Right forelimb (tissue), 1 donor: ENCODE data around the gene HEATR5B.
A peak's percentile ranks its signal among the peaks of the same experiment; 100 is the strongest.
"Not testable (repeated sequence)": the region's sequence is repeated elsewhere in the genome, so short reads cannot be mapped to it uniquely, and the experiment has no call there.

ENCODE experiments used
- DNase-seq: peaks from one replicate; pipeline ENCODE4 v3.0.0-alpha.2; 2018

Gene HEATR5B

DNA sequence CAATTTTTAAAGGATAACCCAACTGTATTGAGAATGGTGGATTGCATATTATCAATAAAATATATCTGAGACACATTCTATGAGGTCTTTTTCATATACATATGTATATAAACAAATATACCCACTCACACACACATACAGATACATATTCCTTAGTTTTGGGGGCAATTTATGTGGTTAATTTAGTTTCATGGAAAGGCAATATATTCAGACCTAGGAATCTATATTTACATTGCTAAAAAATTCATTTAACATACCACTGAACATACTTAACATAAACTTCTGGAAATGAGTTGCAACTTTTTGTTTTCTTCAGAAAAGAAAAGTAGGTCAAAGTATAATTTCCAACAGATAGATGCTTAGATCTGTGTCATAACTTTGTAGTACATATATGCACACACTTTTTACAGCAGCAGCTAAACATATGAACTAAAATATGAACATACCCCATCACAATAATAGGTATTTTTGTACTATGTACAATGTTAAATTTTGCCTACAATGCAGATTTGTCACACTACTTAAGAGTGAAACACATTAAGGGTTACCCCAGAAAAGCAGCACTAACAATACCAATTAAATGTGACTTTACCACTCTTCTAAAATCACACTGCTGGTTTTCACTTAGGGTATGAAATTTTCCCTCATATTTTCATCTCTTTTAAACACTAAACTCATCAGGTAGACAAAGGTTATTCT lies 23.0 kb downstream of the HEATR5B start:
- no peak for DNase-seq

- no peak for DNase-seq
Measured at GRCh38 chr2:37060446-37060845, 23.7 kb downstream of the HEATR5B start.

- no peak for DNase-seq
Measured at GRCh38 chr2:37059841-37060240, 24.3 kb downstream of the HEATR5B start.

GRCh38 chr2:37052600-37053332 lies 31.4 kb downstream of the HEATR5B start:
- DNase-seq, result no peak

DNA sequence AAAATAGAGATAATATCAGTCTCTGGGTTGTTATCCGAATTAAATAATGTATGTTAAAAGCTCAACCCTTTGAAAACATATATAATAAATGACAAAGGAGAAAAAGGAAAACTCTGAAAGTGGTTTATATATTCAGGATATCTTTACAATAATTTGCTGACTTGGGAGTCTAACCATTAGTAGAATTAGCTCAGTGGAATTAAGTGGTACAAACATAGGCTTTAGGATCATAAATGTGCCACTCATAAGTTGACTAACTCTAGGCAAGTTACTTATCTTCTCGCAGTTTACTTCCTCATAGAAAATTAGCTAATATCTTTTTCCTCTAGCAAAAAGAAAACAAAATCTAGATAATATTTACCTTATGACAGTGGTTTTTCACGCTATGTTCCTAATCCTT lies 44.6 kb downstream of the HEATR5B start:
- DNase-seq, result no peak

GRCh38 chr2:37037771-37038170 lies 46.4 kb downstream of the HEATR5B start:
- DNase-seq, result no peak

DNA sequence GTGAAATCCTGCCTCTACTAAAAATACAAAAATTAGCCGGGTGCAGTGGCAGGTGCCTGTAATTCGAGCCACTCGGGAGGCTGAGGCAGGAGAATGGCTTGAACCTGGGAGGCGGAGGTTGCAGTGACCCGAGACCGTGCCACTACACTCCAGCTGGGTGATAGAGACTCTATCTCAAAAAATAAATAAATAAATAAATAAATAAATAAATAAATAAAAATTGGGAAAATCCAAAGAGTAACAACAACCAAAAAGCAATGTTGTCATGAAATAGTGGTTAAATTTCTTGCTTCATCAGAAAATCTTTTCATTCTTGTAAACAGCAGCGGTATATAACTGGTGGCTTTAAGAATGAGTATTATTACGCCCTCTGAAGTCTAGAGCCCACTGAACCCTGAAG lies 54.4 kb downstream of the HEATR5B start:
- DNase-seq, result no peak

GRCh38 chr2:37026050-37026449 lies 58.1 kb downstream of the HEATR5B start:
- no peak for DNase-seq

DNA sequence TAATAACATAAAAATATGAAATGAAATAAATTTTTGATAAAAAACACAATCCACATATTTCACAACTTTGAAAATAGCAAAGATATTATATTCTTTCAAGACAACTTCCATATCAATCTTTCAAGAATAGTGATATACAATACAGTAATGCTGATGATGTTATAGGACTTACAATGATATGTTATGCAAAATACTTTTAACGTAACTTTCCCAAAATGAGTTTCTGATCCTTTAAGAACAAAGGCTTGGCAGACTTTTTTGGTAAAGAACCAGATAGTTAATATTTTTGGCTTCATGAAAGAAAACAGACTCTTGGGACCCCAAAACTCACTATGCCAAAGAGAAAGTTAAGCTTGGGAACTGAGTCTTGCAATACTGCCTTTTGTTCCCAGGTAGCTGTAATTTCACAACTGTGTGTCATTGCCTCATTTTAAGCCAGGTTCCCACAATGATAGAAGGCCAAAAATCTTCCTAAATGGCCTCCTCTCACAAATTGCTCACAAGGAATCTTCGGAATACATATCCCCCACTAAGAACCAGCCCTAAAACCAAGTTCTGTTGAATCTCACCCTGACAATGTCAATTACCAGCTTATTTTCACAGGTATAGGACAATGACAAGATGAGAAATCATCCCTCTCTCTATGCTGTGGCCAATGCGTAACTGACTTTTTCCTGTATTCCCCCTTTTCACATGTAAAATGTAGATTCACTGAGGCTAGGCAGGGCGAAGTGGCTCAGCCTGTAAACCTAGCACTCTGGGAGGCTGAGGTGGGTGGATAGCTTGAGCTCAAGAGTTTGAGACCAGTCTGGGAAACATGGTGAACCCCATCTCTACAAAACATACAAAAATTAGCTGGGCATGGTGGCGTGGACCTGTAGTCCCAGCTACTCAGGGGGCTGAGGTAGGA lies 63.0 kb downstream of the HEATR5B start:
- no peak for DNase-seq

GRCh38 chr2:37020212-37020886 lies 63.8 kb downstream of the HEATR5B start:
- DNase-seq, result peak; percentile 63

GRCh38 chr2:37013315-37013641 lies 70.9 kb downstream of the HEATR5B start:
- no peak for DNase-seq

- no peak for DNase-seq
Measured at GRCh38 chr2:37011130-37011529, 73.0 kb downstream of the HEATR5B start.

DNA sequence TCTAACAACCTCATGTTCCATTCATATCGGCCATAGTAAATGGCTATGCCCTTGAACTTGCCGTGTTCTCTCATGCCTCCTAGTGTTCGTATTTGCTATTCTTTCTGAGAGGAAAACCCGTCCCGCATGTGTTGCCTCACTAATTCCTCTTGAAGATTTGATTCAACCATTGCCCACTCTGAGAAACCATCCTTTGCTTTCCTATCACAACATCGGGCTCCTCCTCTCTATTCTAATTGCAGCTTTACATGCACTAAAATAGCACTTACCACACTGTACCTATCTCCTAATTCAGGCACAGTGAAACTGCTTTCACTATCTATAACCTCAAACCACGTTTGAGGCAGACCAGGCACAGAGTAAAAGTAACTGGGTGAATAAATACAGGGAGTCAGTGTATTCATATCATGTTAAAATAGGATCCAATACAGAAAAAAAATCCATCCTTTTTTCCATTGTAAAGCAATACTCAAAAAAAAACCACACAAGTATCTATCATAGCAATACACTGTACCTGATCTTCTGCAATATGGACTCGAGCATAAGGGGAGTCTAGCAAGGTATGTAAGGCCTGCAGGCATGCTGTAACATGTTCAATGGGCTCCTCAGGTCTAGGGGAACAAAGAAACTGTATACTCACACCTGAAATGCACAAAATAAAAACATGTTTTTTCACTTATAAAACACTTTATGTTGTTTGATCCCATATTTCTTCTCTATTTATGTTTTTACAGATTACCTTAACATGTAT lies 78.9 kb downstream of the HEATR5B start:
- DNase-seq, result no peak

GRCh38 chr2:37000988-37001556 lies 83.1 kb downstream of the HEATR5B start:
- no peak for DNase-seq

GRCh38 chr2:37000318-37000717 lies 83.9 kb downstream of the HEATR5B start:
- DNase-seq, result no peak

DNA sequence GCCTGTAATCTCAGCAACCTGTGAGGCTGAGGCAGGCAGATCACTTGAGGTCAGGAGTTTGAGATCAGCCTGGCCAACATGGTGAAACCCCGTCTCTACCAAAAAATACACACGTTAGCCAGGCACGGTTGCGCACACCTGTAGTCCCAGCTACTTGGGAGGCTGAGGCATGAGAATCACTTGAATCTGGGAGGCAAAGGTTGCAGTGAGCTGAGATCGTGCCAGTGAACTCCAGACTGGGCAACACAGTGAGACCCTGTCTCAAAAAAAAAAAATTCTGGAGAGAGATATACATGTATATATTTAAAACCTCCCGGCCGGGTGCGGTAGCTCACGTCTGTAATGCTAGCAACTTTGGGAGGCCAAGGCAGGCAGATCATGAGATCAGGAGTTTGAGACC lies 84.8 kb downstream of the HEATR5B start:
- not testable (repeated sequence) for DNase-seq

- no peak for DNase-seq
Measured at GRCh38 chr2:36993841-36994620, 90.1 kb downstream of the HEATR5B start.

DNA sequence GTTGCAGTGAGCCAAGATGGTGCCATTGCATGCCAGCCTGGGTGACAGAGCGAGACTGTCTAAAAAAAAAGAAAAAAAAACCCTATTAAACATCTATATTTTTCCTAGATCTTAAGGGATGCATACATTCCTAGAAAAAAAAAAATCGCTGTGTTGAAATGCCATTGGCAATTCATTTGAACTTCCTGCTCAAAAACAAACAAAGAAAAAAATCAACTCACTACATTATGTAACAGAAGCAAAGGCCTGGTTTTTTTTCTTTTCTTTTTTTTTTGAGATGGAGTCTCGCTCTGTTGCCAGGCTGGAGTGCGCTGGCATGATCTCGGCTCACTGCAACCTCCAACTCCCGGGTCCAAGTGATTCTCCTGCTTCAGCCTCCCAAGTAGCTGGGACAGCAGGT lies 96.2 kb downstream of the HEATR5B start:
- DNase-seq, result no peak

DNA sequence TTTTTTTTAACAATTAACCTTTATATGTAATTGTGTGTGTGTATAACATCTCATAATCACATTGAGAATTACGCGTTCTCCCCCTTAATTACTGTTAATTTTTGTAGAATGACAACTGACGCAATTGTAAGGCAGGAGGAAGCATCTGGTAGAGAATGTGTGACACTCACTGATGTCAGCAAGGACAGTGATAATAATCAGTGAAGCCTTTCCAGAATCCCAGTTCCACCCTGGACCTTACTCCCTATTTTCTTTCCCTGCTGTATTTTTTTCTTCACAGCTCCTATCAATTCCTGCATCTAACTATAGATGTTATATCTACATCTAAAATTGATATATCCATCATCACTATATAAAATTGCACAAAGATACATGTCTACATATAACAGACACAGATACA lies 101.7 kb downstream of the HEATR5B start:
- no peak for DNase-seq

DNA sequence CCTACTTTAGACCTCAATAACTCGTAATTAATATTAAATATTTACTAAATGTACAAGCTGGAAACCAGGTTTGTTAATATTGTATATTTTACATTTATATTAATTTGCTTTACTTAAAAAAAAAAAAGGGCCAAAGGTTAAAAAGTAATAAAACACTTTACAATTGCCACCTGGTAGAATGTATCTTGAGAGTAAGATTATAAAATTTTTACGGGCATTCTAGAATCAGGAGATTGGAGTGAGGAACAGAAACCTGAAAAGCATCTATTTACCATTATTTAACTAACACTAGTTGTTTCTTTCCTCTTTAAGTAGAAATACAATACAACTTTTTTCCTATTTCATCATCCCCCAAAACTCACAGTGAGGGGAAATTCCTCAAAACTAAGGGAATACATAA lies 102.3 kb downstream of the HEATR5B start:
- no peak for DNase-seq

DNA sequence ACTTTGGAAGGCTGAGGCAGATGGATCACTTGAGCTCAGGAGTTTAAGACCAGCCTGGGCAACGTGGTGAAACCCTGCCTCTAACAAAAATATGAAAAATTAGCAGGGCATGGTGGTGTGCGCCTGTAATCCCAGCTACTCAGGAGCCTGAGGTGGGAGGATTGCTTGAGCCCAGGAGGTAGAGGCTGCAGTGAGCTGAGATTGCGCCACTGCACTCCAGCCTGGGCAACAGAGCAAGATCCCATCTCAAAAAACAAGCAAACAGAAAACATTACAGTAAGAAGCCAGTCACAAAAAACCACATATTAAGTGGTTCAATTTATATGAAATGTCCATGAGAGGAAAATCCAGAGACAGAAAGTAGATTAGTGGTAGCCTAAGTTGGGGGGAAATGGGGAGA lies 105.2 kb downstream of the HEATR5B start:
- not testable (repeated sequence) for DNase-seq
